GM06990 (cell line): ENCODE data around the gene FAM118A.

Experiments
- DNase-seq: peaks from one replicate; pipeline ENCODE4 v3.0.0-alpha.2; 2011; ENCODE audit not compliant: insufficient read length; ENCODE audit errors: extremely low read depth
- H3K27me3 ChIP-seq: replicated peaks from 2 replicates; pipeline ENCODE4 v1.6.0; 2011; ENCODE audit warnings: low read length; ENCODE audit not compliant: control insufficient read depth, insufficient read depth
- H3K36me3 ChIP-seq: 2 replicates; pipeline ENCODE4 v1.5.1; 2011; ENCODE audit warnings: low read length; ENCODE audit not compliant: control insufficient read depth, insufficient read depth
- H3K4me3 ChIP-seq: replicated peaks from 2 replicates; pipeline ENCODE4 v1.5.1; 2011; ENCODE audit warnings: low read depth, mild to moderate bottlenecking, control low read depth, low read length
- CTCF ChIP-seq: IDR thresholded peaks from 2 replicates; pipeline ENCODE4 v1.5.1; 2011; ENCODE audit warnings: low read length, control low read depth, mild to moderate bottlenecking, inconsistent platforms; ENCODE audit not compliant: insufficient read depth, poor library complexity, severe bottlenecking

FAM118A gene

DNA sequence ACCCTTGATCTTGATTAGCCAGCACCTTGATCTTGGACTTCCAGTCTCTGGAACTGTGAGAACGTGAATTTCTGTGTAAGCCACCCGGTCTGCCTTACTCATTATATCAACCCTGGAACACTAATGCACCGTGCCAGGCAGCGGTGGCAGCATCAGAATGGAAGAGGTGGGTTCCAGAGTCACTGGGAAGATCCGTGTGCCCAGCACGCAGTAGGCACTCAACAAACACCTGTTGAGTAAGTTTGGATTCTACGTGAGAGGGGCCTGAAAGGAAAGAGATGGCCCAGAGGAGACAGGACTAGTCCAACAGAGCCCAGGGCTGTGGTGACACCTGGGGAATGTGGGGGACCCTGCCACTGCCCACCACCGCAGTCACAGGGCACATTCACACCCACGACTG, 31.6 kb upstream of the FAM118A start:
- Histone ChIP-seq H3K36me3 (no peaks in the 10 kb centered on the region), H3K27me3 (no peaks in the 10 kb centered on the region; the same call in 1 of the 2 replicates), H3K4me3 (no peak overlapping the region)
- TF ChIP-seq CTCF = no peak
- DNase-seq = no peak

DNA sequence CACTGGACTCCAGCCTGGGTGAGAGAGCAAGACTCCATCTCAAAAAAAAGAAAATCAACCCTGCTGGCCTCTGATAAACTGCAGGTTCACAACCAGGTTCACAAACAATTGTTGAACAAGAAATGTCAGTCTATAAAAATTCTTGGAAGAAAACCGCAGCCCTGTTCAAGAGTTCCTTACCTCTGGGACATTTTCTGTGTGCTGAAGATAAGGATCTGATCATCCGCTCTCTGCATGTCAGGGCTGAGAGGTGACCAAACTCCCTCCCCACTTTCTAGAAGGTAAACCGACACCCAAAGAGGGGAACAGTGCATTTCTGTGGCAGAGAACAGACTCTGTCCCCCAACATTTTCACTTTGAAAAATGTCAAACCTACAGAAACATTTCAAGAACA, 29.1 kb upstream of the FAM118A start:
- TF ChIP-seq CTCF = no peak
- Histone ChIP-seq H3K4me3 (no peak overlapping the region), H3K36me3 (no peaks in the 10 kb centered on the region), H3K27me3 (no peaks in the 10 kb centered on the region; the same call in 1 of the 2 replicates)
- DNase-seq = no peak

DNA sequence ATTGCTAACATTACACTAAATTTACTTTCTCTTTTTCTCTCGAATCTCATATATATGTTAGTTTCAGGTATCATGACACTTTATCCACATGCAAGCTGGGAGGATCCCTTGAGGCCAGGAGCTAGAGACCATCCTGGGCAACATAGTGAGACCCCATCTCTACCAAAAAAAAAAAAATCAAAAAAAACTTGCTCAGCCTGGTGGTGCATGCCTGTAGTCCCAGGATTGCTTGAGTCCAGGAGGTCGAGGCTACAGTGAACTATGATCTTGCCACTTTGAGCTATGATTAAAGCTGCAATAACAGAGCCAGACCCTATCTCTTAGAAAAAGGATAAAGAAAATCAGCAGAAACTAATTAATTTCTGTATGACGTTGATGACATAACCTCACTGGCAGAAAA, 28.7 kb upstream of the FAM118A start:
- H3K27me3 ChIP-seq = no peaks in the 10 kb centered on the region; the same call in none of the 2 replicates
- H3K4me3 ChIP-seq = no peak overlapping the region
- TF ChIP-seq CTCF = no peak
- no peaks in the 10 kb centered on the region for H3K36me3 ChIP-seq
- DNase-seq = no peak

DNA sequence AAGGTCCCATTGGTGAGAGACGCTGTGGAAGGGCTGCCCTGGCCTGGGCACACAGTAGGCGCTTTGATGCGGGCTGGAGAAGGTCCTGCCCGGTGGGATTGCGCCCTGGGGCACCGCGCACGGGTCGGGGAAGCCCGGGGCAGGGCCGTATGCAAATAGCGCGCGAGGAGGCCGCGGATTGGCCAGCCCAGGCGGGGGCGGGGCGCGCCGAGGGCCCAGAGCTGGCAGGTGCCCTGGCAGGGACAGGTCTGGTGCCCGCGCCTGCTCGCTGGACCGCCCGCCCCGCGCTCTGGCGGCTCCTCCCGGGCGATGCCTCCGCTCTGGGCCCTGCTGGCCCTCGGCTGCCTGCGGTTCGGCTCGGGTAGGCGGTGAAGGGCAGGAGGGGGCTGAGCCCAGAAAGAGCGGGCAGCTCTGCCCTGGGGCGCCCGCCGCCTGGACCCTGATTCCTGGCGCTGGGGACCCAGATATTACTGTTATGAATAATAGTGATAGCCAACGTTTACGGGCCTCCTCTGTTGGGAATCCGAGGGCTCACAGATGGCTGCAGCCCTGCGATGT, 24.9 kb upstream of the FAM118A start, which contains the start of gene UPK3A:
TSS of gene UPK3A (plus strand) at position 245 of the 558 bp plus-strand sequence. CDS start at position 310, 65 bp downstream.
- Histone ChIP-seq H3K36me3 (no peaks in the 10 kb centered on the region), H3K27me3 (no peaks in the 10 kb centered on the region; the same call in 1 of the 2 replicates), H3K4me3 (peak within 1 kb of the TSS; percentile 48)
- DNase-seq = peak; percentile 76
- no peak for TF ChIP-seq CTCF

DNA sequence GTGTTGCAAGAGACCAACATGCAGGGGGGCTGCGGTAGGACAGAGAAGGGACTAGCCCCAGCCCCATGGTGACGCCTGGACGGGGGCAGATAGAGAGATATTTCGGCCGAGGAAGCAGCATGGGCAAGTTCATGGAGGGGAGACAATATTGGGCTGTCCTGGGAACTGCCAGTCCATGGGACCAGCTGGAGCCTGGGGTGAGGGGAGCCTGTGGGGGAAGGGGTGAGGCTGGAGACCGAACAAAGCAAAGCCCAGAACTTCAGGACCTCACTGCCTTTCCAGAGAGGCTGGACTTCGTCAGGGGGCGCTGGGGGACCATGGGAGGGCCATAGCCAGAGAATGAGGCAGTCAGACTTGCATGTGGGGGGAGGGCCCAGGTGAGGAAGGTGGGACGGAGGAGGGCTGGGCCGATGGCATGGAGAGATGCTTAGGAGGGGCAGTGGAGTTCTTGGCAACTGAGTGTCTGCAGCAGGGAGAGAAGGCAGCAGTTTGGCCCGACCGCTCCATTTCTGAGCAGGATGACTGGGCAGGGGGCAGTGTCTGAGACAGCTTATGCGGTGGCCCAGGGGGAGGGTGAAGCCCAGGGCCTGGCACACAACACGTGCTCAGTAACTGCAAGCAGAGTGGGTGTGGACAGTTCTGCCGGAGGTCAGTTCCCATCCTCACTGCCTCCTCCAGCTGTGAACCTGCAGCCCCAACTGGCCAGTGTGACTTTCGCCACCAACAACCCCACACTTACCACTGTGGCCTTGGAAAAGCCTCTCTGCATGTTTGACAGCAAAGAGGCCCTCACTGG, 24.3 kb upstream of the FAM118A start:
- H3K36me3 ChIP-seq = no peaks in the 10 kb centered on the region
- TF ChIP-seq CTCF = no peak
- DNase-seq = no peak
- H3K27me3 ChIP-seq = no peaks in the 10 kb centered on the region; the same call in 1 of the 2 replicates
- H3K4me3 ChIP-seq = no peak overlapping the region
